Hypothalamus (tissue), 51 donors: Measurements from ENCODE around the gene CARD14.
A peak's percentile ranks its signal among the peaks of the same experiment; 100 is the strongest.
"Not testable (repeated sequence)": the region's sequence is repeated elsewhere in the genome, so short reads cannot be mapped to it uniquely, and the experiment has no call there.

Experiments used
- DNase-seq, 51 donors: peaks; one replicate each; lab custom pipeline; 2025; lab: John Stamatoyannopoulos, UW

Gene CARD14

GRCh38 chr17:80147035-80147822, 22.6 kb upstream of the CARD14 start, which contains the start of gene EIF4A3:
Gene EIF4A3, minus strand, starts transcription at chr17:80147128. Its CDS starts 167 bp downstream, at chr17:80146961.
- peak; percentile 57 to 99 (median 94) for DNase-seq

- peak in 2 of 51 donors; percentile 33 to 38 for DNase-seq
Observed at GRCh38 chr17:80151333-80151732, 18.5 kb upstream of the CARD14 start.

- no peak for DNase-seq
Observed at GRCh38 chr17:80152081-80152702, 17.6 kb upstream of the CARD14 start.

GRCh38 chr17:80153004-80153403, 16.8 kb upstream of the CARD14 start:
- no peak for DNase-seq

GRCh38 chr17:80154166-80154565, 15.7 kb upstream of the CARD14 start:
- no peak for DNase-seq

- DNase-seq = not testable (repeated sequence)
Observed at GRCh38 chr17:80155600-80155999, 14.2 kb upstream of the CARD14 start.

GRCh38 chr17:80158846-80159245, 11.0 kb upstream of the CARD14 start:
- no peak for DNase-seq

- no peak for DNase-seq
Observed at GRCh38 chr17:80160536-80160935, 9.3 kb upstream of the CARD14 start.

- no peak for DNase-seq
Observed at GRCh38 chr17:80163336-80163735, 6.5 kb upstream of the CARD14 start.

- DNase-seq = peak in 4 of 51 donors; percentile 5 to 18 (median 8)
Observed at GRCh38 chr17:80164185-80164584, 5.6 kb upstream of the CARD14 start.

- no peak for DNase-seq
Observed at GRCh38 chr17:80166446-80166845, 3.4 kb upstream of the CARD14 start.

GRCh38 chr17:80168371-80168770, 1.5 kb upstream of the CARD14 start:
- no peak for DNase-seq

- DNase-seq = no peak
Observed at GRCh38 chr17:80169107-80169506, 723 bp upstream of the CARD14 start.

- no peak for DNase-seq
Observed at GRCh38 chr17:80171681-80172080, 1.9 kb downstream of the CARD14 start.

- no peak for DNase-seq
Observed at GRCh38 chr17:80173126-80173525, 3.3 kb downstream of the CARD14 start.

GRCh38 chr17:80173916-80174315, 4.1 kb downstream of the CARD14 start:
- DNase-seq = no peak

GRCh38 chr17:80176757-80177156, 6.9 kb downstream of the CARD14 start:
- no peak for DNase-seq

GRCh38 chr17:80177986-80178595, 8.3 kb downstream of the CARD14 start:
- DNase-seq = no peak

GRCh38 chr17:80180192-80180591, 10.4 kb downstream of the CARD14 start:
- no peak for DNase-seq

- no peak for DNase-seq
Observed at GRCh38 chr17:80181431-80181830, 11.6 kb downstream of the CARD14 start.

GRCh38 chr17:80182118-80182844, 12.5 kb downstream of the CARD14 start:
- DNase-seq = no peak
